ENCODE measurements around the gene CT45A5.

DNA sequence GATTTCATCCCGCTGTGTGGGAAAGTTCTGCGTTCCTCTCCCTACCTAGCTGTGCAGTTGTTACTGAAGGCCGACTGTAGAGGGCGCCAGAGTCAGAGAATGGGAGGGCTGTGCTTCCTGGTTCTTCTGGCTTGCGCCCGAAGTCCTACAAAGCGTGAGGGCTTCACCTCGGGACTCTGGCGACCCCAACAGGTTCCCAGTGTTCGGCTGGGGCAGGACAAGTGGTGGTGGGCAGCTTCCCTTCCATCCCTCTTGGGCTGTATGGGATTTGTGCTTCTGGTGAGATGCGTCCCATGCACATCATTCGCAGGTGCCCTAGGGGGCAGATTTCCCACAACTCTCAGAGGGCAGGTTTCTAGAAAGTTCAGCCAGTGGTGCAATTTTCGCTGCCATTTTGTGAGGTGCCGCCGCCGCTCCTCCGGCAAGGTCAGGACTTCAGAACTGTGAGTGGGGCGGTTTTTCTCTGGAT, 44.6 kb downstream of the CT45A5 start:
- TF ChIP-seq EZH2 (IDR thresholded peaks at IDR 0.05; ENCODE audit: borderline replicate concordance, low read depth, low read length, poor library complexity, severe bottlenecking): no peak
- TF ChIP-seq, protein P1, sequence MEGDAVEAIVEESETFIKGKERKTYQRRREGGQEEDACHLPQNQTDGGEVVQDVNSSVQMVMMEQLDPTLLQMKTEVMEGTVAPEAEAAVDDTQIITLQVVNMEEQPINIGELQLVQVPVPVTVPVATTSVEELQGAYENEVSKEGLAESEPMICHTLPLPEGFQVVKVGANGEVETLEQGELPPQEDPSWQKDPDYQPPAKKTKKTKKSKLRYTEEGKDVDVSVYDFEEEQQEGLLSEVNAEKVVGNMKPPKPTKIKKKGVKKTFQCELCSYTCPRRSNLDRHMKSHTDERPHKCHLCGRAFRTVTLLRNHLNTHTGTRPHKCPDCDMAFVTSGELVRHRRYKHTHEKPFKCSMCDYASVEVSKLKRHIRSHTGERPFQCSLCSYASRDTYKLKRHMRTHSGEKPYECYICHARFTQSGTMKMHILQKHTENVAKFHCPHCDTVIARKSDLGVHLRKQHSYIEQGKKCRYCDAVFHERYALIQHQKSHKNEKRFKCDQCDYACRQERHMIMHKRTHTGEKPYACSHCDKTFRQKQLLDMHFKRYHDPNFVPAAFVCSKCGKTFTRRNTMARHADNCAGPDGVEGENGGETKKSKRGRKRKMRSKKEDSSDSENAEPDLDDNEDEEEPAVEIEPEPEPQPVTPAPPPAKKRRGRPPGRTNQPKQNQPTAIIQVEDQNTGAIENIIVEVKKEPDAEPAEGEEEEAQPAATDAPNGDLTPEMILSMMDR (conservative IDR thresholded peaks at IDR 0.05; ENCODE audit: low read depth, low read length): peak; percentile 71

Data from A673 (cell line).